ENCODE data around the gene TASL.
A peak's percentile ranks its signal among the peaks of the same experiment; 100 is the strongest.
"Not testable (repeated sequence)": the region's sequence is repeated elsewhere in the genome, so short reads cannot be mapped to it uniquely, and the experiment has no call there.

Gene TASL

GRCh38 chrX:30576881-30577280 lies 685 bp downstream of the TASL start:
- DNase-seq = no peak

GRCh38 chrX:30573125-30573524 lies 4.4 kb downstream of the TASL start:
- no peak for DNase-seq

- DNase-seq = no peak
Observed at GRCh38 chrX:30572678-30573077, 4.9 kb downstream of the TASL start.

GRCh38 chrX:30572004-30572403 lies 5.6 kb downstream of the TASL start:
- no peak for DNase-seq

GRCh38 chrX:30570505-30570904 lies 7.1 kb downstream of the TASL start:
- DNase-seq = peak; percentile 14

GRCh38 chrX:30568136-30568535 lies 9.4 kb downstream of the TASL start:
- DNase-seq = peak; percentile 58

GRCh38 chrX:30563070-30563469 lies 14.5 kb downstream of the TASL start:
- DNase-seq = not testable (repeated sequence)

GRCh38 chrX:30561191-30561590 lies 16.4 kb downstream of the TASL start:
- DNase-seq = no peak

GRCh38 chrX:30538271-30538670 lies 39.3 kb downstream of the TASL start:
- no peak for DNase-seq

- no peak for DNase-seq
Observed at GRCh38 chrX:30533835-30534234, 43.7 kb downstream of the TASL start.

- no peak for DNase-seq
Observed at GRCh38 chrX:30533266-30533665, 44.3 kb downstream of the TASL start.

- DNase-seq = peak; percentile 15
Observed at GRCh38 chrX:30530606-30531005, 47.0 kb downstream of the TASL start.

- DNase-seq = no peak
Observed at GRCh38 chrX:30525732-30526131, 51.8 kb downstream of the TASL start.

- DNase-seq = peak; percentile 84
Observed at GRCh38 chrX:30521440-30522182, 56.0 kb downstream of the TASL start.

- DNase-seq = no peak
Observed at GRCh38 chrX:30513284-30513683, 64.3 kb downstream of the TASL start.

Measured in fibroblast of skin of scalp (primary cell).